COLO668 (cell line): ENCODE data around the gene GPR143.
"Not testable (repeated sequence)": the region's sequence is repeated elsewhere in the genome, so short reads cannot be mapped to it uniquely, and the experiment has no call there.

Source experiments
- DNase-seq: peaks from one replicate; lab custom pipeline; 2025; ENCODE audit not compliant: unreplicated experiment; lab: John Stamatoyannopoulos, UW

GPR143 gene

DNA sequence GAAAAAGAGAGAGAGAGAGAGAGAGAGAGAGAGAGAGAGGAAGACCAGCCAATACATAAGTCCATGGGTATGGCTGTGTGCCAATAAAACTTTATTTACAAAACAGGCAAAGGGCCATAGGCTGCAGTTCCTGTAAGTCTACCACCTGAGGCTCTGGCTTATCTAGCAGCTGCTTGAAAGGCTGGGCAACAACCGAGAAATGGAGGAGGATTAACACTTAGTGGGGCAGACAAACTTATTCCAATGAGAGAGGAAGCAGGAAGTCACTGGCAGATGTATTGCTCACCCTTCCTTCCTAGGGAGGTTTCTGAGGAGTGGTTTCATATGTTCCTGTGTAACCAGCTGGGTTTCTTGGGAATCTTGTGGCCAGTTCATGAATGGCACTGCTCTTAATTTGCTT lies 4.7 kb upstream of the GPR143 start:
- DNase-seq = no peak

GRCh38 chrX:9768321-9768839 lies 2.7 kb upstream of the GPR143 start:
- not testable (repeated sequence) for DNase-seq

GRCh38 chrX:9767375-9767774 lies 1.7 kb upstream of the GPR143 start:
- peak; percentile 2 for DNase-seq

DNA sequence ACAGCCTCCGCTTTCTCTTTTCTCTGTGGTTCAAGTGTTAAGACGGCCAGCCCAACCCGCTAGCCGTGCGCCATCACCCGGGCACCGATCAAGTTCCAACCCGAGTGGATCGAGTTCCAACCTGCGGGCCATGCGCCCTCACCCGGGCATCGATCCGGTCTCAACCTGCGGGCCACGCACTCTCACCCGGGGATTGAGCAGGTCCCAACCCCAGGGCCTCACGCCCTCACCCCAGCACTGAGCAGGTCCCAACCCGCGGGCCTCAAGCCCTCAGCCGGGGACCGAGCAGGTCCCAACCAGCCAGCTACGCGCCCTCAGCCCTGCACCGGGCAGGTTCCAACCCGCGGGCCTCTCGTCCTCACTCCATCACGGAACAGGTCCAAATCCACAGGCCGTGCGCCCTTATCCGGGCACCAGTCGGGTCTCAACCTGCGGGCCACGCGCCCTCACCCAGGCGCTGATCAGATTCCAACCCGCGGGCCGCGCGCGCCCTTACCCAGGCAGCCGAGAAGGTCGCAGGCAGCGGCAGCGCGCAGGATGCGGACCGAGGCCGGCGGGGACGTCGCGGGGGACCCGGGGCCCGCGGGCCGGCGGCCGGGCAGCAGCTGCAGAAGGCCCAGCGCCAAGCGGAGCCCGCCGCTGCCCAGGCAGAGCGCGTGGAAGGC lies 443 bp downstream of the GPR143 start:
- DNase-seq = peak; percentile 29

DNA sequence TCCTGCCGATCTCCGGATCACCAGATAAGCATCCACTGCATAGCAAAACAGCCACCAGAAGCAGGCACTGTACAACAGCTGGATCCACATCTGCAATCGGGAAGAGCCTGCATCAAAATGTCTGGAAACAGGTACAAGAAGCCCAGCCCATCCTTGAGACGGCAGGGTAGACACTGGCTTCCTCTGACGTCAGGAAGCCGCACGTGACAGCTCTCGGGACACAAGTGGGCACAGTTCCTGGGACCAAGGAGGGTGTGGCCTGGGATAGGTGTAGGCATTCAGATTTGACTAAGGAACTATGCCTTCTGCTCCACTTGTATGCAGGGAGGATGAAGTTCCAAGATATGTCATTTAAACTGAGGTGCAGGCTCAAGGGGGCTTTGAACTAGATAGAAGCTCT lies 6.3 kb downstream of the GPR143 start:
- DNase-seq = no peak

DNA sequence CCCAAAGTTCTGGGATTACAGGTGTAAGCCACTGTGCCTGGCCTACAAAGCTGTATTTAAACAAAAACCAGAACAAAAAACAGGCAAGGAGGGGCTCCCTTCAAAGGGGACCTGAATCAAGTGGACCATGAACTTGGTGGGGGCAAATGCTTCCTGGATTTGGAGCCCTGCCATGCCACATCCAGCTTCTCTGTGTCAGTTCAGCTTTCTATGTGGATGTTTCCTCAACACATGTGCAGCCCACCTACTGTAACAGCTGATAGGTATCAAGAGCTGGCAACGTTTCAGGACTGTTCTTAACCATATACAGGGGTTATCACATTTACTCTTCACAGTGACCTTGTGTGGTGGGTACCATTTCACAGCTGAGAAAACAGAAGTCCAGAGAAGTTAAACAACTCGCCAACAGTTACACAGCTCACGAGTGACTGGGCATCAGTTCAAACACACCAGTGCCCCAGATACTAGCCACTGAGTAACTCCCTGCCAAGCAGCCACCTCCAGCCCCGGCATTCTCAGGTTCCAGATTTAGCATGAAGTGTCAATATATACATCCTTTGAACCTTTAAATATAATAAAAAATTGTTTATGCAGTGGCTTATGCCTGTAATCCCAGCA lies 7.5 kb downstream of the GPR143 start:
- no peak for DNase-seq

GRCh38 chrX:9757366-9757765 lies 8.3 kb downstream of the GPR143 start:
- DNase-seq = no peak

DNA sequence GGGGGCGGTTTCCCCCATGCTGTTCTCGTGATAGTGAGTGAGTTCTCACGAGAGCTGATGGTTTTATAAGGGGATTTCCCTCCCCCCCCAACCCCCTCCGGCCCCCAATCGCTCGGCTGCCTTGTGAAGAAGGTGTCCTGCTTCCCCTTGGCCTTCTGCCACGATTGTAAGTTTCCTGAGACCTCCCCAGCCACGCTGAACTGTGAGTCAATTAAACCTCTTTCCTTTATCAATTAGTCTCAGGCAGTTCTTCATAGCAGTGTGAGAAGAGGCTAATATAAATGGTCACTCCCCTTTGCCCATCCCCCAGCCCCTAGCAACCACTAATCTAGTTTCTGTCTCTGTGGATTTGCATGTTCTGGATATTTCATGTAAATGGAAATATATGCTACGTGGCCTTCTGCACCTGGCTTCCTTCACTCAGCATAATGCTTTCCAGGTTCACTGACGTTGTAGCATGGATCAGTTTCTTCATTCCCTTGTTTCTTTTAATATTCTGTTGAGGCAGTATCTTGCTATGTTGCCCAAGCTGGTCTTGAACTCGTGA lies 16.4 kb downstream of the GPR143 start:
- no peak for DNase-seq

- no peak for DNase-seq
These were observed 18.0 kb downstream of the GPR143 start for GRCh38 chrX:9747644-9748043.

GRCh38 chrX:9746148-9746888 lies 19.3 kb downstream of the GPR143 start:
- no peak for DNase-seq

DNA sequence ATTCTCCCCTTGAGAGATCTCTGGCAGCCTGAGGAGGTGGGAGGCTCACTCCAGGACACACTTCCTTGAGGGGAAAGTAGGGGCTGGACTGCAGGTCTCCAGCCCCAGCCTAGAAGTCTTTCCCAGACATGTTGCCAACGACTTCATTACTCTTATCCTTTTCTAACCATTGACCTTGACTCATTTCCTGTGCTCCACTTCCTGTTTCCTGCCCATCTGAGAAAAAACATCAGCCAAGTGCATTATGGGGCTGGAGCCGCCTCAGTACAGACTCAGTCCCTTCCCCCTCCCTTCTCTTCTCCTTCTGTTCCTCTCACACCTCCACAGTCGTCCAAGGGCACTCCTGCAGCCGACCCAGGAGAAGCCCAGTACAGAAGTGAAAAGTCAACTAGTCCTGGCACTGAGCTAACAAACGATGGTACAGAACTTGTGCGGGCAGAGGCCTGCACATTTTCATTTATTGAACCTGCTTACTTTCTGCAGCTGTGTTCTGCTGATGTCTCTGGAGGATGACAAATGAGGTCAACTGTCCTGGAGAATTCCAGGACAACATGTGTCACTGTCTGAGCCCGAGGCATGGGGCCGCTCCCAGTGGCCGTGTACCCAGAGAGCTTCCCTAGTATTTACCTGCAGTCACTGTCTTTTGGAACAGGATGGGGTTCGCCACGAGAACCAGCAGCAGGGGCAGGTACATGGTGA lies 20.1 kb downstream of the GPR143 start:
- no peak for DNase-seq

DNA sequence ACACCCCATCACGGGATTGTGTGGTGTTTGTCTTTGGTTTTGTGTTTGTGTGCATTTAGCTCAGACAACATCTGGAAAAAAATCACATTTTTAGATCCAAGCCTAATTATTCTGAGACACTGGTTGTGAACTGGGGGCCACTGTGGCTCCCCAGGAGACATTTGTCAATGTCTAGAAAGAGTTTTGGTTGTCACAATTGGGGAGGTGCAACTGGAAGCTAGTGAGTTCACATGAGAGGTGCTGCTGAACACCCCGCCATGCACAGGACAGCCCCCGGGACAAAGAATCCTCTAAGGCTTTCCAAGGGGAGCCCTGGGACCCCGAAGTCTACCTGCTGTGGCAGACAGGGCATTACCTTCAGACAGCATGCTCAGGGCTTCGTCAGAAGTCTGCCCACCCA lies 26.5 kb downstream of the GPR143 start:
- no peak for DNase-seq

GRCh38 chrX:9738151-9738550 lies 27.5 kb downstream of the GPR143 start:
- DNase-seq = no peak

DNA sequence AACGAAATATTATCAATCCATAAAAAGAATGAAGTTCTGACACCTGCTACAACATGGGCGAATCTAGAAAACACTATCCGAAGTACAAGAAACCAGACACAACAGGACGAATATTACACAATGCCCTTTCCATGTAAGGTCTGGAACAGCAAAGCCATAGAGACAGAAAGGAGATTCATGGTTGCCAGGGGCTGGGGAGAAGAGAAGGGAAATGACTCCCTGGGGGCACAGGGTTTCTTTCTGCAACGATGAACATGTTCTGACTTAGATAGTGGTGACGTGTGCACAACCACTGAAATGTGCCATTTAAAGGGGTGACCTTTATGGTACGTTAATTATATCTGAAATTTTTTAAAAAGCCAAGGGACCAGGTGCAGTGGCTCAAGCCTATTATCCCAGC lies 28.3 kb downstream of the GPR143 start:
- DNase-seq = no peak

GRCh38 chrX:9730752-9731151 lies 34.9 kb downstream of the GPR143 start:
- no peak for DNase-seq

DNA sequence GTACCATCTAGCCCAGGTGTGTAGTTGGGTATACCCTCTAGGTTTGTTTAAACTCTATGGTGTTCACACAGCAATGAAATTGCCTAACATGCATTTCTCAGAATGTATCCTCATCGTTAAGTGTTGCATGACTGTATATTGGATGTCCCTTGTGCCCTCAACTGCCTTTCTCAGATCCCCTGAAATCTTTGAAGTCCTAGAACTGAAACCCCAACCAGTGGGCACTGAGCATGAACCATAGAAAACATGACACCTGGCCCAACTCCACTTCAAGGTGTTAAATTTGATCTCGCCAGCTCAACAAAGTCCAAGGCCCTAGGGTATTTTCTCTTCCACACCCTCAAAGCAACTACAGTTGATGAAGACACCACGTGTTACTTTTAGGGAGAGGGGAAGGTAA lies 35.6 kb downstream of the GPR143 start:
- DNase-seq = no peak

DNA sequence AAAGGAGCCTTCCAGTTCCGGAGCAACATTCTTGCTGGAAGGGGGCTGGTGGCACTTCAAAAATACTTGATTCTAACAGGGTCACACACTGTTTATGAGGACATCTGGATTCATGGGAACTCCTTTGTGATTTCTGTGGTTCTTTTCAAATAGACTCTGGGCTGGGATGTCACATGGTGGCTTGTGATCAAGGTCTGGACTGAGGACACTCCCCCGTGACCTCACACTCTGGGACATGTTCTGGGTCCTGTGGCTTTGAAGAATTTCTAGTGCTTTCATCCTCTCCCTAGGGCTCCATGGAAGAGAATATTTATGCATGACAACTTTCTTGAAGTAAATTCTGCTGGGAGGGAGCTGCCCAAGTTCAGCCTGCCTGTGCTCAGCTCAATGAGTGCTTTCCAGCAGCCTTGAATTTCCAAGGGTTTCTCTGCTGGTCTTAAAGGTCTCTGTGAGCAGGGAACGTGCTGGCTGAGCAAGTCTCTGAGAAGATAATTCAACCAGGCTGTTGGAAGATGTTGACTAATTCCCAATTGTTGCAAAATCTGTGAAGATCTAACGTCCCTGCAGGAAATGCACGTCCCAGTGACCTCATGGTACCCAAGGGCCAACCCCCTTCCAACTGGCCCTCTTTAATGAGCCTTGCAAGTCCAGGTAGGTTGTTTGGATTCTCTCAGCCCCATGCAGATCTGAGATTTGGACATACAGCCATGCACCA lies 36.3 kb downstream of the GPR143 start:
- no peak for DNase-seq

- no peak for DNase-seq
These were observed 37.4 kb downstream of the GPR143 start for GRCh38 chrX:9728261-9728660.

- DNase-seq = no peak
These were observed 40.9 kb downstream of the GPR143 start for GRCh38 chrX:9724711-9725110.

GRCh38 chrX:9717376-9717775 lies 48.3 kb downstream of the GPR143 start:
- DNase-seq = no peak

DNA sequence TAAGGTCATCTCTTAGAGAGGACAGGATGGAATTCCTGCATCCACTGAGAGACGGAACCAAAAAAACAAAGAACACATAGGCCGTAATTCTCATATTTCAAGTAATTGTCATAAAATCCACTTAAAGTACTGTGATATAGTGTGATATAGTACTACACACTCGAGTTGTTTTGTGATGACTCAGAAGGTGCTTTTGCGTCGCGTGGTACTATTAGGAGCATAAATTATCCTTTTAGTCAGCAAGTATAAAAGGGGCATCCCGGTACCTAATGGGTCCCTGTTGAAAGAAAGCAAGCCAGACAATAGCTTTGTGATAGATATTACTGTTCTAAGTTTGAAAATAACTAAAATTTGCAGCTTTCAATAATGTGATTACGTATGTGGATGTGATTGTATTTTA lies 55.3 kb downstream of the GPR143 start:
- no peak for DNase-seq
